Endometrium (tissue), 2 donors: ENCODE measurements around the gene STUB1.

Experiments
- FAIRE-seq: peaks from 2 replicates; lab custom pipeline; 2012; peaks lifted over from hg19 to GRCh38; lab: Jason Lieb, UNC
- donor health status: control.
- donor health status: control.

The STUB1 gene

DNA sequence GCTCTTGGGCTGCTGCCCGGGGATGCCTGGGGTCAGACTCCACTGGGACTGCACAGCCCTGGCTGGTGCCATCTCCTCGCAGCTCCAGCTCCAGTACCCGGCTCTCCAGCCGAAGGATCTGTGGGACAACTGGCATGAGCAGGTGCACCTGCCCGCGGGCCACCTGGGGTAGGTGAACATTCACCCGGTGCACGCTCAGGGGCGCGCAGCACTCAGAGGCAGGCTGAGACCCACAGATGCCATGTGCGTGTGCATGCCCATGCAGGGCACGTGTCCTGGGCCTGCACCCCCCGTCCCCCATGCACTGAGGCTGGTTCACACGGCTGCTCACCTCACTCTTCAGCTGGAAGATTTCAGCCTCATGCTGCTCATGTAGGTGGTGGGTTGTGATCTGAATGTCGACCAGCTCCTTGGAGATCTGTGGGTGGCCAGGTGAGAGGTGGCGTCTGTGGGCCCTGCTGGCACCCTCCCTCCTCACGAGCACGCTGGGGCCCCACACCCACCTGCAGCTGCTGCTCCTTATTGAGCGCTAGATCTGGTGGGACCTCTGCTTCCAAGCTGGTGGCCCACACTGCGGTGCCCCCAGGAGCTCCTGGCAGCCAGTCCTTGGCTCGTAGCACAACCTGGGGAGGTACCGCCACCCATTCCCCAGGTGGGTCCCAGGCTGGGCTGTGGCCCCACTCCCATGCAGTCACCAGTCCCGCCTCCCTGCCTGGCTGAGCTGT is 45.4 kb downstream of the STUB1 start:
- no peak for FAIRE-seq

DNA sequence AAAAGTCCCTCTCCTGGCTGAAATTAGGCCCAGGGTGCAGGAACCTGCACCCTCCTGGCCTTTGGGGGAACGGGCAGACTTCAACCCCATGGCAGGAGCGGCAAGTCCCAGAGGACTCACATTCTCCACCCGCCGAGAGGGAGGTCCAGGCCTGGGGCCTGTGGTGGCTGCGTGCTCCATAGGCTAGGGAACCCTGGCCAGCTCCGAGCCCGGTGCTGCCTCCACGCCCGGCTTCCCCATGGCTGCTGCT is 45.9 kb downstream of the STUB1 start:
- FAIRE-seq: no peak

DNA sequence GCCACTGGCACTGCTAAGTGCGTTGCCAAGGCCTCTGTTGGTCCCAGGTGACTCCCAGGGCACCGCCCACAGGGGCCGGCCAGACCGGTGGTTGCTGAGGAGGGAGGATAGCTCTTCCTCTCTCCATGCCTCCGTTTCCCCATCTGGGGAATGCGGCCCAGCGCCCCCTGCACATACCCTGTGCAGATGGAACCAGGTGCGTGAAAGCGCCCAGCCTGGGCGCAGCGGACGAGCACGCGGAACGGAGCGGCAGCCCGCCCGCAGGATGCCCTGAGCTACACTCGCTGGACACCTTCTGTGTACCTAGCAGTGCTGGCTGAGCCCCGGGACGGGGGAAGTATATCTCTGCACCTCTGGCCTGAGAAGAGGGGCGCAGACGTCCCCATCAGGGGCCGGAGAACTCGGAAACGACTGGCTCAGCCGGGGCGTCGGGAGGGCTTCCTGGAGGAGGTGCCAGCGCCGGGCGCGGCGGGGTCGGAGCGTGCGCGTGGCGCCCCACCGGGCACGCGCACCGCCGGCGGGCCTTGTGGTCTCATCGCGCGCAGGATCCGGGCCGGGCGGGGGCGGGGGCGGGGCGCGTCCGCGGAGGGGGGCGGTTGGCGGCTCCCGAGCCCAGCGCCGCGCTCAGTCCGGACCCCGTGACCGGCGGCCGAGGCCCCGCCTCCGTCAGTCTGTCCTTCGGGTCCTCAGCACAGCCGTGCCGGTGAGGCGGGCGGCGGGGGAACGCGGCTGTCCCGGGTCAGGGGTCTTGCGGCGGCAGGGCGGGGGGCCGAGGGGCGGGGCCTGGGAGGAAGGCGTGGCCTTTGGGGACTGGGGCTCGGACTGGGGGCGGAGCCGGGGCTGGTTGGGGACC is 46.5 kb downstream of the STUB1 start, which contains the start of the genes CCDC78 and HAGHL:
CCDC78 (minus strand) TSS at position 6 of the 853 bp plus-strand sequence. CDS start 76 bp downstream, outside the sequence.
HAGHL (plus strand) TSS at position 669 of the 853 bp plus-strand sequence. CDS start 404 bp downstream, outside the sequence.
- FAIRE-seq: no peak

- no peak for FAIRE-seq
Measured at GRCh38 chr16:727291-727977, 47.2 kb downstream of the STUB1 start.

GRCh38 chr16:728131-728889 is 48.1 kb downstream of the STUB1 start:
- no peak for FAIRE-seq

DNA sequence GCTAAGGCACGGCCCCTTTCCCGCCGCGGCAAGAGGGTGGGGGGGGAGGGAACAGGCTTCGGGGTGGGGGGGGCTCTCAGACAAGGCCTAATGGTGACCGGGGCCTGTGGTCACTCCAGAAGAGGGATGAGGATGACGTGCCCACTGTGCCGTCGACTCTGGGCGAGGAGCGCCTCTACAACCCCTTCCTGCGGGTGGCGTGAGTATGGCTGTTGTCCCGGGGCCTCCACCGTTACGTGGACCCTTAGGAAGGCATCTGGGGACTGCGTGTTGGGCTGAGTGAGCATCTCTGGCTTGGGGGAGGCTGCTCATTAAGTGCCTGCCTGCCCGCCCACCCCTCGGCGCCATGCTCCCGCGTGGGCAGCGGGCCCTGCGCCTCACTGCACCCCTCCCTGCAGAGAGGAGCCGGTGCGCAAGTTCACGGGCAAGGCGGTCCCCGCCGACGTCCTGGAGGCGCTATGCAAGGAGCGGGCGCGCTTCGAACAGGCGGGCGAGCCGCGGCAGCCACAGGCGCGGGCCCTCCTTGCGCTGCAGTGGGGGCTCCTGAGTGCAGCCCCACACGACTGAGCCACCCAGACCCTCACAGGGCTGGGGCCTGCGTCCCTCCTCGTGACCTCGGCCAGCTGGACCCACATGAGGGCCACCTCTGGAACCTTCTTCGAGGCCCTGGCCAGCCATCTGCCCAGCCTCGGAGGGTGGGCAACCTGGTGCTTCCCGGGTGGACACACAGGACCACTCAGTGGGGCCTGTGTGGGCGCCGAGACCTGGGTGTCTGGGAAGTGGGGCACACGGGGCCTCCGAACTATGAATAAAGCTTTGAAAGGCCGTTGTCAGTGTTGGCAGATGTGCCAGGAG is 48.9 kb downstream of the STUB1 start:
- FAIRE-seq: no peak

DNA sequence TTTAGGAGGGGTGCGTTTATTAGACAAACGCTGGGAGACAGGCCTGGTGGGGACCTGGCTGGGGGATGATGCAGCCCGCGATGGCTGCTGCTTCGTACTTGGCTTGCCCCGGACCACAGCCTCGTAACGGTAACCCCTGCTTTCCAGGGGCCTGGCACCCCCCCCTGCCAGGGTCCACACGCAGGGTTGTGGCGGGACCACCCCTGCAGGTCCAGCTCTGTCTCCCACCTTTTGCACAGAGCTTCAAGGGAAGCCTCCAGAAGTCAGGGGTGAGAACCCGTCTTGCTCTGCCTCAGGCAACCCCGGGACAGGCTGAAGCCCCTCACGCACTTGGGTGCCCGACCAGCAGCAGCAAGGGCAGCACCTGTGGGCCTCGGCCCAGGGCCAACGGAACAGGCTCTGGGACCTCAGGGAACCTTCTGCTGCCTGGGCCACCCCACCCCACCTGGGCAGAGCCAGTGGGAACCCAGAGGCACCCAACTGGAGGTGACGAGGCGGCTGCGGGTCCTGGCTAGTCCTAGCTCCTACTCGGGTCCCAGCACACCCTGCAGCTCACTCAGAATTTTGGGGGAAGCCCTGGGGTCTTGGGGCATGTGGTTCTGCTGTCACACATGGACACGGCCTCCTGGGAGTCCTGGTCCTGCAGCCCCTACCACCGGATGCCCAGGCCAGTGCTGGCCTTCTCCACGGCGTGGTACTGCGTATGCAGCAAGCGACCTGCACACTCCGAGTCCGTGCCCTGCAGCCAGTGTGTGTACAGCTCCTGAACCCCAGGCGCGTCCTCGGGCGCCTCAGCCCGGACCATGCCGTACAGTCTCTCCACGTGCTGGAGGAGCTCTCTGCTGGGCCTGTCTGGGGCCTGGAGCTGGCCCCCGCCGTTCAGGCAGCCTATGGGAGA is 49.8 kb downstream of the STUB1 start:
- FAIRE-seq: no peak

DNA sequence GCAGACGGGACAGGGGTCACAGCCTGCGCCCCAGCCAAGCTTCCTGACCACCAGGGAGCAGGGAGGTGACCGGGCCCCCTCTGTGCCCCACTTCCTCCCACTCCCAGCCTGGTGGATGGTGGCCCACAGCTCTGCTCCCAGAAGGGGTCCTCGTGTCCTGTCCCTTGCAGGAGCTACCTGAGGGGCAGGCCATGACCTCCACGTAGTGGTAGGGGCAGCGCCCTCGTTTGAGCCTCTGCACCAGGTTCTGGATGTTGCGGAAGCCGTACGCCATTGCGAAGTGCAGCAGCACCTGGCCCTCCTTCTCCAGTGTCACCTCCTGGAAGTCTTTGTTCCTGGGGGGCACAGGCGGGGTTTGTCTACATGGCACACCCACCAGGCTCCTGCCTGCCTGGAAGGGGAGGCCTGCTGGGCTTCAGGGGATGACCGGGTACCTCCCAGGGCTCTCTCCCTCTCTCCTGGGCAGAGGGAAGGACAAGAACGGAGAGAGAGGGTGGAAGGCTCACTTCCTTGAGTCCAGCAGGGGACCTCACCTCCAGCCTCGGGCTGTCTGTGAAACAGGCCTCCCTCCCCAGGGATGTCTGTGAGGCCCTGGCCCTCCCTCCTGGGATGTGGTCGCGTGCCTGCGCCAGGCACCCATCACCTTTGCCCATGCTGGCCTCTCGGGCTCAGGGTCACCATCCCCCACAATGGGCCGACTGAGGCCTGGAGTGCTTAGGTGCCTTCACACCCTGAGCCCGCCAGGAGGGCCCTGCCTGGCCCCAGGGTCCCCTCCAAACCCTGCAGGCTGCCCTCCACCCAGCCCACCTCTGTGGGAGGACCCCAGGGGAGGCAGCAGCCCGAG is 50.7 kb downstream of the STUB1 start:
- no peak for FAIRE-seq

DNA sequence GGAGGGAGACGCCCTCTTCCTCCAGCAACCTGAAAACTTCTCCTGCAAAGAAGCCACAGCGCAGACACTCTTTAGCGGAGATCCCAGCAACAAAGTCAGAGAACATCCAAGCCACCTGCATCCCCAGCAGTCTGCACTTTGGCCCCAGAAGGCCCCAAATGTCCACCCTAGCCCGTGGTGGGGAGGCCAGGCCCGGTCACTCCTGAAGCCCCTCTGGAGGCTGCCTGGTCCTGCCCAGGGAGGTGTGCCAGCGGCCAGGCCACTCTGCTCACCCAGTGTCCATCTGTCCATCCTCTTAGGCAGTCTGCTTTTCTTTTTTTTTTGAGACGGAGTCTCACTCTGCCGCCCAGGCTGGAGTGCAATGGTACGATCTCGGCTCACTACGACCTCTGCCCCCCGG is 52.1 kb downstream of the STUB1 start:
- FAIRE-seq: no peak
